Breast epithelium (tissue), 4 donors: ENCODE data around the gene ACMSD. TPM values are rescaled to one million over a fixed set of nuclear protein-coding genes. Genes with fewer than 3 reads are reported as not detected.
"Not testable (repeated sequence)": the region's sequence is repeated elsewhere in the genome, so short reads cannot be mapped to it uniquely, and the experiment has no call there.

Source experiments
- DNase-seq, 2 donors: peaks; one replicate each; pipeline ENCODE4 v3.0.0-alpha.2; 2019; ENCODE audit warnings: low spot score in 2 of 2
- H3K27ac ChIP-seq, 2 donors: fragments of 200-600 bp; sonication (generic) in 1 of 2; one replicate each; pipeline ENCODE4 v1.5.1; 2016 to 2019; ENCODE audit warnings: mild to moderate bottlenecking in 1 of 2
- H3K27me3 ChIP-seq, 2 donors: fragments of 200-600 bp; sonication (generic) in 1 of 2; one replicate each; pipeline versions ENCODE4 v1.5.1 to v1.6.0; 2017 to 2019; ENCODE audit warnings: control low read depth in 1 of 2, mild to moderate bottlenecking in 1 of 2
- H3K36me3 ChIP-seq: fragments of 200-600 bp; one replicate; pipeline ENCODE4 v1.5.1; 2019
- H3K4me1 ChIP-seq, 2 donors: fragments of 200-600 bp; sonication (generic); one replicate each; pipeline ENCODE4 v1.5.1; 2016 to 2019; ENCODE audit warnings: control low read depth in 1 of 2
- H3K4me3 ChIP-seq, 3 donors: fragments of 200-600 bp; sonication (generic); 1 replicate in 2 of 3; 2 replicates in 1 of 3; pipeline ENCODE4 v1.5.1; 2016 to 2019; ENCODE audit warnings: mild to moderate bottlenecking in 3 of 3, moderate library complexity in 2 of 3
- H3K9me3 ChIP-seq, 2 donors: fragments of 200-600 bp; sonication (generic) in 1 of 2; one replicate each; pipeline ENCODE4 v1.5.1; 2016 to 2019; ENCODE audit warnings: control low read depth in 1 of 2
- POLR2A ChIP-seq: fragments of 450-650 bp; IDR thresholded peaks from one replicate; pipeline ENCODE4 v1.6.1; 2016; ENCODE audit warnings: antibody characterized with exemption, mild to moderate bottlenecking, moderate library complexity
- POLR2AphosphoS5 ChIP-seq, 3 donors: sonication (generic); formaldehyde crosslinking; IDR thresholded peaks; one replicate each; pipeline ENCODE4 v1.6.1; 2017; ENCODE audit warnings: antibody characterized with exemption in 3 of 3
- intact Hi-C: fragments of 100-400 bp; cut with DNase I; formaldehyde crosslinking; loops from one replicate; pipeline ENCODE4 v1.15.1; 2023; ENCODE audit warnings: low total_unique reads
- total RNA-seq, 3 donors: library from RNA; depleted of rRNA; stranded (reverse); fragments of >200 nt; gene quantifications; one replicate each; pipeline ENCODE4 v1.1.0, GENCODE V29; 2016
- TF ChIP-seq, protein P1 (sequence below), 3 donors: fragments of 450-650 bp; IDR thresholded peaks; one replicate each; pipeline ENCODE4 v1.5.1; 2016 to 2017; ENCODE audit warnings: antibody characterized with exemption in 3 of 3, mild to moderate bottlenecking in 3 of 3, moderate library complexity in 3 of 3

Gene ACMSD
- total RNA-seq, 3 donors from 2014 or later, result 0.59 TPM; not detected in 2

DNA sequence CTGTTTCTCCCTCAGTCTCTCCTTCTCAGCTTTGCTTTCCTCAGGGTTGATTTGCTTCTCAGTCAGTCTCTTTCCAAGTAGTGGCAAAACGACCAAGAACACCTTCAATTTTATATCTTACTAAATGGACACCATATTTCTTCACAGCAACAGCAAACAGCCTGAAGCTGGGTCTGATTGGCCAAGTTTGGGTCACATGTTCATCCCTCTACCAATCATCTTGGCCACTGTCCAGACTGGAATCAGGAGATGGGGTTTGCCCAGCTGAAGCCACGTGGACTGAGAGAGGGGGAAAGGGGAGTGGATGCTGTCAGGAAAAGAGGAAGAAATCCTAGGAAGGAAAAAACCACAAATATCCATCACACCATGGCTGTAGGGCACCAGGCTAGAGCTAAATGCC is 42.0 kb upstream of the ACMSD start:
- Histone ChIP-seq H3K9me3 (no peaks in the 10 kb centered on the region), H3K36me3 (no peaks in the 10 kb centered on the region), H3K27me3 (no peaks in the 10 kb centered on the region), H3K4me1 (no peaks in the 10 kb centered on the region), H3K27ac (no peak overlapping the region), H3K4me3 (no peak overlapping the region)
- TF ChIP-seq, protein P1, sequence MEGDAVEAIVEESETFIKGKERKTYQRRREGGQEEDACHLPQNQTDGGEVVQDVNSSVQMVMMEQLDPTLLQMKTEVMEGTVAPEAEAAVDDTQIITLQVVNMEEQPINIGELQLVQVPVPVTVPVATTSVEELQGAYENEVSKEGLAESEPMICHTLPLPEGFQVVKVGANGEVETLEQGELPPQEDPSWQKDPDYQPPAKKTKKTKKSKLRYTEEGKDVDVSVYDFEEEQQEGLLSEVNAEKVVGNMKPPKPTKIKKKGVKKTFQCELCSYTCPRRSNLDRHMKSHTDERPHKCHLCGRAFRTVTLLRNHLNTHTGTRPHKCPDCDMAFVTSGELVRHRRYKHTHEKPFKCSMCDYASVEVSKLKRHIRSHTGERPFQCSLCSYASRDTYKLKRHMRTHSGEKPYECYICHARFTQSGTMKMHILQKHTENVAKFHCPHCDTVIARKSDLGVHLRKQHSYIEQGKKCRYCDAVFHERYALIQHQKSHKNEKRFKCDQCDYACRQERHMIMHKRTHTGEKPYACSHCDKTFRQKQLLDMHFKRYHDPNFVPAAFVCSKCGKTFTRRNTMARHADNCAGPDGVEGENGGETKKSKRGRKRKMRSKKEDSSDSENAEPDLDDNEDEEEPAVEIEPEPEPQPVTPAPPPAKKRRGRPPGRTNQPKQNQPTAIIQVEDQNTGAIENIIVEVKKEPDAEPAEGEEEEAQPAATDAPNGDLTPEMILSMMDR (IDR thresholded peaks at IDR 0.05), result no peak
- no peak for TF ChIP-seq POLR2A
- intact Hi-C loops, result no loop called here
- no peak for DNase-seq

- H3K36me3 ChIP-seq, result no peaks in the 10 kb centered on the region
- H3K27ac ChIP-seq, result no peak overlapping the region
- TF ChIP-seq POLR2AphosphoS5 (IDR thresholded peaks at IDR 0.05), result no peak
- no peak for TF ChIP-seq POLR2A
- TF ChIP-seq, protein P1 (IDR thresholded peaks at IDR 0.05), result no peak
- H3K4me3 ChIP-seq, result no peak overlapping the region
- no peaks in the 10 kb centered on the region for H3K4me1 ChIP-seq
- H3K27me3 ChIP-seq, result no peaks in the 10 kb centered on the region
- intact Hi-C loops, result no loop called here
- no peak for DNase-seq
- H3K9me3 ChIP-seq, result peaks cover 0 to 22% of the 10 kb centered on the region in 2 donors
Measured at GRCh38 chr2:134799936-134800335, 38.5 kb upstream of the ACMSD start.

GRCh38 chr2:134800341-134800740 is 38.1 kb upstream of the ACMSD start:
- Histone ChIP-seq H3K4me1 (no peaks in the 10 kb centered on the region), H3K27me3 (no peaks in the 10 kb centered on the region), H3K27ac (no peak overlapping the region), H3K36me3 (no peaks in the 10 kb centered on the region), H3K4me3 (no peak overlapping the region), H3K9me3 (peaks cover 0 to 22% of the 10 kb centered on the region in 2 donors)
- DNase-seq, result no peak
- no peak for TF ChIP-seq POLR2AphosphoS5 (IDR thresholded peaks at IDR 0.05)
- TF ChIP-seq POLR2A, result no peak
- TF ChIP-seq, protein P1 (IDR thresholded peaks at IDR 0.05), result no peak
- intact Hi-C loops, result no loop called here

DNA sequence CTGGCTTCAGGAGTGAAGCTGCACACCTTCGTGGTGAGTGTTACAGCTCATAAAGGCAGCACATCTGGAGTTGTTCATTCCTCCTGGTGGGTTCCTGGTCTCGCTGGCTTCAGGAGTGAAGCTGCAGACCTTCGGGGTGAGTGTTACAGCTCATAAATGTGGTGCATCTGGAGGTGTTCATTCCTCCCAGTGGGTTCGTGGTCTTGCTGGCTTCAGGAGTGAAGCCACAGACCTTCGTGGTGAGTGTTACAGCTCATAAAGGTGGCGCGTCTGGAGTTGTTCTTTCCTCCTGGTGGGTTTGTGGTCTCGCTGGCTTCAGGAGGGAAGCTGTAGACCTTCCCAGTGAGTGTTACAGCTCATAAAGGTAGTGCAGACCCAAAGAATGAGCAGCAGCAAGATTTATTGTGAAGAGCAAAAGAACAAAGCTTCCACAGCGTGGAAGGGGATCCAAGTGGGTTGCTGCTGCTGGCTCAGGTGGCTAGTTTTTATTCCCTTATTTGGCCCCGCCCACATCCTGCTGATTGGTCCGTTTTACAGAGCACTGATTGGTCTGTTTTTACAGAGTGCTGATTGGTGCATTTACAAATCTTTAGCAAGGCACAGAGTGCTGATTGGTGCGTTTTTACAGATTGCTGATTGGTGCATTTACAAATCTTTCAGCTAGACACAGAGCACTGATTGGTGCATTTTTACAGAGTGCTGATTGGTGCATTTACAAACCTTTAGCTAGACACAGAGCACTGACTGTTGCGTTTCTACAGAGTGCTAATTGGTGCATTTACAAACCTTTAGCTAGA is 34.6 kb upstream of the ACMSD start:
- H3K36me3 ChIP-seq, H3K27ac ChIP-seq, DNase-seq, H3K4me3 ChIP-seq, intact Hi-C loops, H3K27me3 ChIP-seq, H3K4me1 ChIP-seq: not testable (repeated sequence)
- peaks cover 0 to 22% of the 10 kb centered on the region in 2 donors for H3K9me3 ChIP-seq

DNA sequence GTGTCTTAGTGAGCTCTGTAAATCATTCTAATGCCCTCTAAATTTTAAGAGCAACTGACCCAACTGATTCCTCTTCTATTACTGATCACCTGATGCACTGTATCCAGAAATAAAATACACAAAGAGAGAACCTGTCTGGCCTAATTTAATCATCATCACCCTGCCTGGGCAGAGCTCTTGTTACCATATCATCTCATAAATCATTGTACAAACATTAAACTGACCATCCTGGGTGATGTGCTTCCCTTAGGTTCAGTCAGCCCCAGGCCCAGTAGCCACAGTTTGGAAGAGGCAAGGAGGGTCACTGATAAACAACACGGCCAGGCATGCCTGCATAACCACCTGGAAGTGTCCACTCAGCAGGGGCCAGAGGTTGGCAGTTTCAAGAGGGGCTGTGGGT is 22.7 kb upstream of the ACMSD start:
- H3K36me3 ChIP-seq, result no peaks in the 10 kb centered on the region
- peaks cover 7 to 13% of the 10 kb centered on the region in 2 donors for H3K9me3 ChIP-seq
- H3K27ac ChIP-seq, result no peak overlapping the region
- H3K4me3 ChIP-seq, result no peak overlapping the region
- TF ChIP-seq POLR2A (no peak), POLR2AphosphoS5 (IDR thresholded peaks at IDR 0.05) (no peak)
- TF ChIP-seq, protein P1 (IDR thresholded peaks at IDR 0.05), result no peak
- no peaks in the 10 kb centered on the region for H3K4me1 ChIP-seq
- intact Hi-C loops, result no loop called here
- DNase-seq, result no peak
- no peaks in the 10 kb centered on the region for H3K27me3 ChIP-seq
